ENCODE results near the gene SEMA3D. TPM values are rescaled to one million over a fixed set of nuclear protein-coding genes. Genes with fewer than 3 reads are reported as not detected.

Gene SEMA3D
- total RNA-seq, 3 donors from 2014 or later = 3.5 to 7.5 (median 7.0) TPM

DNA sequence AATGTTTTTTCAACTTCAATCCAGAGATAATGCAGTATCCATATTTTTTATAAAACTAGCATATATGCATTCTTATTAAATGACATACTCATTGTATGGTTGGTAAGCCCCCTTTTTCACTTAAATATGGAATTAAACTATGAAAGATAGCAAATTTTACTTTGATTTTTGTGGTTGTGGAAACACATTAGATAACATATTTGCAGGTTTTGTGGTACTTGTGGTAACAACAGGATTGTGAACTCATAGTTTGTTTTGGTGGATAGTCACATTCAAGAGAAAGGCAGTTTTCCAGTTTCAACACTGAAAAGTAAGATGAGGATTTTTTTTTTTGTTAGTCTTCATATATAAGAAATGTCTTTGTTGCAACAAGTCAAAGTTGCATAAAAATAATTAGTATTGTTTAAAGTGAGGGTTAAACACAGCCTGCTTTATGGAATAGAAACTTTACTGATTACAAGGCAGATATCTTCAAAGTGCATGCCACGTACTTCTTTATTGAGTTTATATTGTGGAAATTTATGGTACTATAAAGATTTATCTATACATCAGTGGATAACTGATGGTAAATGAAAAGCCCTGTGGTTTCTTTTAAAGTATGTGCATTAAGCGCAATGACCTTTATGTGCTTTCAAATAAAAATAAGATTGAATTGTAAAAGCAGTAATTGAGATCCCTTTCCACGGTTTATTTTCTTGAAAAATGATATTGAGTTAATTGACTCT lies 39.7 kb upstream of the SEMA3D start:
- Histone ChIP-seq H3K36me3 (no peaks in the 10 kb centered on the region), H3K4me1 (no peaks in the 10 kb centered on the region)
- intact Hi-C loops (cut with DNase I; ENCODE audit: low total_unique reads) = no loop called here

DNA sequence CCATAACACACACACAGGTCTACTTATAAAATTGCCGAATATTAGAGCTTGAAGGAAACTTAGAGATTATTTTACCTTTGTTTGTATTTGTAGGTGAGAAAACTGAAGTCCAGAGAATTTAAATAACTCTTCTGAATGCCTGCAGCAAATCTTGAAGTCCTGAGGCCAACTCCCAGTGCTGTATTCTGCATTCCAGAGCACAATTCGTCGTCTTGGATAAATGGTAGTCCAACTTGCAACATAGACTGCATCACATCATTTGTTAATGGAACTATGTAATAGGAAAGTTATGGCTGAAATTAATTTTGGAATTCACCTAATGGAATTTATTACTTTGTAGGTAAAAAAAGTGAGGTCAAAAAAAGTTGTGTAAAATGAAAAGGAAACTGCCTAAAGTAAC lies 37.3 kb upstream of the SEMA3D start:
- H3K4me1 ChIP-seq = no peaks in the 10 kb centered on the region
- intact Hi-C loops (cut with DNase I; ENCODE audit: low total_unique reads) = no loop called here
- H3K36me3 ChIP-seq = no peaks in the 10 kb centered on the region
- no peaks in the 10 kb centered on the region for H3K9me3 ChIP-seq
- H3K27ac ChIP-seq = no peak overlapping the region
- no peak for DNase-seq (ENCODE audit: low spot score in 2 of 2)
- TF ChIP-seq POLR2A (IDR thresholded peaks at IDR 0.05) = no peak
- TF ChIP-seq CTCF (IDR thresholded peaks at IDR 0.05) = no peak
- TF ChIP-seq POLR2AphosphoS5 (IDR thresholded peaks at IDR 0.05) = no peak
- H3K4me3 ChIP-seq = no peak overlapping the region
- H3K27me3 ChIP-seq = no peaks in the 10 kb centered on the region

More for the DNA sequence above, 39.7 kb upstream of the SEMA3D start:
- no peak overlapping the region for H3K27ac ChIP-seq
- H3K9me3 ChIP-seq = no peaks in the 10 kb centered on the region
- DNase-seq (ENCODE audit: low spot score in 2 of 2) = no peak
- TF ChIP-seq CTCF (IDR thresholded peaks at IDR 0.05) (no peak), POLR2AphosphoS5 (IDR thresholded peaks at IDR 0.05) (no peak), POLR2A (IDR thresholded peaks at IDR 0.05) (no peak)
- H3K4me3 ChIP-seq = no peak overlapping the region
- no peaks in the 10 kb centered on the region for H3K27me3 ChIP-seq

DNA sequence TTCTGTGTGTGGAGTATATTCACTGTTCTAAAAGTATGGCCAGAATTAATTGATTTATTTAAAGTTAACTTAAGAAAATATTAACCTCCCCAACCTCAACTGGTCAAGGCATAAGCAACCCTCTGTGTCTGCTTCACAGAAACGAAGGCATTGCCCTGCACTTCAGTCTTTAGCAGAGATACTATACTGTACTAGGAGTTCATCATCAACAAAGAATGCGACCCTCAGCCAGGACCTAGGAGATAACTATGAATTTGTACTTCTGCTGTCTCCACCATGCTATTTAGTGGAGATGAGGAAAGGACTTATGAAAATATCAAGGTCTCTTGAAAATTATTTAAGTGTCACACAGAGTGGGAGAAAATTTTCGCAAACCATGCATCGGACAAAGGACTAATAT lies 35.7 kb upstream of the SEMA3D start:
- TF ChIP-seq POLR2AphosphoS5 (IDR thresholded peaks at IDR 0.05) (no peak), POLR2A (IDR thresholded peaks at IDR 0.05) (no peak), CTCF (IDR thresholded peaks at IDR 0.05) (no peak)
- H3K4me1 ChIP-seq = no peaks in the 10 kb centered on the region
- H3K9me3 ChIP-seq = no peaks in the 10 kb centered on the region
- no peaks in the 10 kb centered on the region for H3K36me3 ChIP-seq
- H3K27ac ChIP-seq = no peak overlapping the region
- intact Hi-C loops (cut with DNase I; ENCODE audit: low total_unique reads) = no loop called here
- H3K4me3 ChIP-seq = no peak overlapping the region
- no peak for DNase-seq (ENCODE audit: low spot score in 2 of 2)
- H3K27me3 ChIP-seq = no peaks in the 10 kb centered on the region

- no peak overlapping the region for H3K27ac ChIP-seq
- intact Hi-C loops (cut with DNase I; ENCODE audit: low total_unique reads) = no loop called here
- DNase-seq (ENCODE audit: low spot score in 2 of 2) = no peak
- no peak overlapping the region for H3K4me3 ChIP-seq
- no peaks in the 10 kb centered on the region for H3K9me3 ChIP-seq
- no peaks in the 10 kb centered on the region for H3K4me1 ChIP-seq
- H3K36me3 ChIP-seq = no peaks in the 10 kb centered on the region
- TF ChIP-seq POLR2AphosphoS5 (IDR thresholded peaks at IDR 0.05) (no peak), CTCF (IDR thresholded peaks at IDR 0.05) (no peak), POLR2A (IDR thresholded peaks at IDR 0.05) (no peak)
- H3K27me3 ChIP-seq = no peaks in the 10 kb centered on the region
Measured at GRCh38 chr7:85221796-85222195, 34.9 kb upstream of the SEMA3D start.

DNA sequence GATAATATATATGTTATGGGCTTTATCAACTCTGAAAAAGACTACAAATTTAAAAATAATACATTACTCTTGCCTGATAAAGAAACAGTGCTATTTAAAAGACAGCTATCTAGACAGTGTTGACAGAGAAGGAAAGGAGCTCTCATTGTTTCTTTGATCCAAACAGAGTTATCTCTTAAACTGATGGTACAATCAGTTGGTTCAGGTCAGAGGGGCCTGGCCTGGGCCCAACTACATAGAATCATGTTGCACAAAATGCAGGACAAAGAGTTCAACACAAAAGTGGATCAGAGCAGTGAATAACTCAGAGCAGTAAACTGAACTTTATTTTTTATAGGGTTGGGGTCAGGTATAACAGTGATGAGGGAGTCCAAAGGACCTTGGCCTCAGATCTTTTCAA lies 33.8 kb upstream of the SEMA3D start:
- intact Hi-C loops (cut with DNase I; ENCODE audit: low total_unique reads) = no loop called here
- TF ChIP-seq POLR2AphosphoS5 (IDR thresholded peaks at IDR 0.05) = no peak
- no peak for TF ChIP-seq CTCF (IDR thresholded peaks at IDR 0.05)
- no peak for TF ChIP-seq POLR2A (IDR thresholded peaks at IDR 0.05)
- no peak overlapping the region for H3K27ac ChIP-seq
- H3K4me1 ChIP-seq = no peaks in the 10 kb centered on the region
- no peak overlapping the region for H3K4me3 ChIP-seq
- DNase-seq (ENCODE audit: low spot score in 2 of 2) = no peak
- H3K27me3 ChIP-seq = no peaks in the 10 kb centered on the region
- H3K9me3 ChIP-seq = no peaks in the 10 kb centered on the region
- H3K36me3 ChIP-seq = no peaks in the 10 kb centered on the region

Measured in breast epithelium (tissue), 4 donors.